ENCODE results near the gene S100PBP.

Gene S100PBP

DNA sequence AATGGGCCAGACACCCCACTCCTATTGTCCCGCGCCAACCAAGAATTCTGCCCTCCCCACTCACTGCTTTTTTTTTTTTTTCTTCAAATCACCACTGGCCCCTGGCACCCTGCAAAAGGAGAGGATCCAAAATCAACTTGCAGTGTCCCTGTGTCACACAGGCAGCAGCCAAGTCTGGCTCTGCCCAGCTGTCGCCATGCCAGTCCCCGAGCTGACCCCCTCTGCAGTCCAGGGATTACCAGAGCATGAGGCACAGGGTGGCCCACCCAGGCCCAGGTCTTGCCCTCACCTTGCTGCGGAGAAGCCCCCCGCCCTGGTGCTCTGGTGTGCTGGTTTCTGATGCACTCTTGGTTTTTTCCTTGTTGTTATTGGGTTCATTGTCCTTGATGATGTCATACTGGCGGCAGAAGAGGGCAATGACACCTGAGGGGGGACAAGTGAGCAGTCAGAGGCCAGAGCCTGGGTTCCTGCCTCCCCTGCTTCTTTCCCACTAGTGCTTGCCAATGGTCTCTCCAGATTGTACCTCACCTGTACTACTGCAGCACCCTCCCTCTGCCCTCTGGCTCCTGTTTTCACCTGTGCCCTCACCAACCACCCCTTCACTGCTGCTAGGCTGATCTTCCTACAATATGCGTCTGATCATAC lies 47.0 kb downstream of the S100PBP start:
- H3K9me3 ChIP-seq: no peaks in the 10 kb centered on the region
- no peaks in the 10 kb centered on the region for H3K27me3 ChIP-seq
- H3K4me1 ChIP-seq: no peaks in the 10 kb centered on the region
- H3K4me3 ChIP-seq (ENCODE audit: low read depth, low read length): no peak overlapping the region
- TF ChIP-seq, protein P1, sequence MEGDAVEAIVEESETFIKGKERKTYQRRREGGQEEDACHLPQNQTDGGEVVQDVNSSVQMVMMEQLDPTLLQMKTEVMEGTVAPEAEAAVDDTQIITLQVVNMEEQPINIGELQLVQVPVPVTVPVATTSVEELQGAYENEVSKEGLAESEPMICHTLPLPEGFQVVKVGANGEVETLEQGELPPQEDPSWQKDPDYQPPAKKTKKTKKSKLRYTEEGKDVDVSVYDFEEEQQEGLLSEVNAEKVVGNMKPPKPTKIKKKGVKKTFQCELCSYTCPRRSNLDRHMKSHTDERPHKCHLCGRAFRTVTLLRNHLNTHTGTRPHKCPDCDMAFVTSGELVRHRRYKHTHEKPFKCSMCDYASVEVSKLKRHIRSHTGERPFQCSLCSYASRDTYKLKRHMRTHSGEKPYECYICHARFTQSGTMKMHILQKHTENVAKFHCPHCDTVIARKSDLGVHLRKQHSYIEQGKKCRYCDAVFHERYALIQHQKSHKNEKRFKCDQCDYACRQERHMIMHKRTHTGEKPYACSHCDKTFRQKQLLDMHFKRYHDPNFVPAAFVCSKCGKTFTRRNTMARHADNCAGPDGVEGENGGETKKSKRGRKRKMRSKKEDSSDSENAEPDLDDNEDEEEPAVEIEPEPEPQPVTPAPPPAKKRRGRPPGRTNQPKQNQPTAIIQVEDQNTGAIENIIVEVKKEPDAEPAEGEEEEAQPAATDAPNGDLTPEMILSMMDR (IDR thresholded peaks at IDR 0.05; ENCODE audit: low read depth, low read length): no peak
- H3K36me3 ChIP-seq: no peaks in the 10 kb centered on the region
- no peak for DNase-seq

DNA sequence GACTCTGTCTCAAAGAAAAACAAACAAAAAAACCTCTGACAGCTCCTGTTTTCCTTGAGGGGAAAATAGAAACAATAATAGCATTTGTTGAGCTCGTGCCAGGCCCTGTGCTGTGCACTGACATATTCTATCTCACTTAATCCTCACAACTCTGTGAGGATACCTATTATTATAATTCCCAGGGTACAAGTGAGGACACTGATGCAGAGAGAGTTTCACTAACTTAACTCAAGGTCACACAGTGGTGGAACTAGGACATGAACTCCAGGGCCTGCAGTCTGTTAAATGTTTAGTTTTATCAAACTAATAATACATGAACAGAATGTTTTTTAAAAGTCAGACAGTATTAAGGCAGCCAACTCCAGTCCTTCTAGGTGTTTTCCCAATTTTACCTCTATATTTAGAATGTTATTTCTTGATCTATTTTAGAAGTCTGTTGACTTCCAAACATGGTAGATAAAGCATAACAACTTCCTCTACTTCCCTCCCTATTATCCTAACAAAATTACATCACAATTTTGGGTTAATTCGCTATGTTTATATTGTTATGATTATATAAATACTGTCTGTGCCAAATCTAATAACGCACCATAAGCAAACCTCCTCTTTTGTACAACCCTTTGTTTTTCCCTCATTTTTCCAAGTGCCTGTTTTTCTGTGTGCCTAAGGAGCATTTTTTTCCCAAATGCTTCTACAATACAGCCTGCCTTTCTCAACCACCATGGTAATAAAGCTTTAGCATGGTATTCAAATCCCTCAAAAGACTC lies 48.4 kb downstream of the S100PBP start:
- no peaks in the 10 kb centered on the region for H3K36me3 ChIP-seq
- TF ChIP-seq, protein P1 (IDR thresholded peaks at IDR 0.05; ENCODE audit: low read depth, low read length): no peak
- no peak overlapping the region for H3K4me3 ChIP-seq (ENCODE audit: low read depth, low read length)
- no peaks in the 10 kb centered on the region for H3K27me3 ChIP-seq
- no peaks in the 10 kb centered on the region for H3K4me1 ChIP-seq
- DNase-seq: no peak
- no peaks in the 10 kb centered on the region for H3K9me3 ChIP-seq

DNA sequence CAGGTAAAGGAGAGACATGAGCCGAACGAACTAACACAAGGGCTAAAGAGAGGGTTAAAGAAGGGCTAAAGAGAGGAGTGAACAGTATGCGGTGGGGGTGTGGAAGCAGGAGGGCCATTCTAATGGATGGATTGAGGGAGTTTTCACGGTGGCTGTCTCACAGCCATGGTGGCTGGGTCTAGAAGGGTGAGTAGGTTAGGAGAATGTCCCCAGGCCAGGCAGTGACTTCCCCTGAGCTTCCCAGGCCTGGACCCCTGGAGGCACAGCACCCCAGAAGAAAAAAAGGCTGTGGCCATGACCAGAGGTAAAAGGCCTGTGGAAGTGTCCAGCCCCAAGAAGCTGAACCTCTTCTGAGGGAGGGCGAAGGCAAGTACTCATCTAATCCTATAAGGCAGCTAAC lies 49.7 kb downstream of the S100PBP start:
- no peaks in the 10 kb centered on the region for H3K9me3 ChIP-seq
- TF ChIP-seq, protein P1 (IDR thresholded peaks at IDR 0.05; ENCODE audit: low read depth, low read length): no peak
- H3K36me3 ChIP-seq: no peaks in the 10 kb centered on the region
- no peaks in the 10 kb centered on the region for H3K27me3 ChIP-seq
- no peak for DNase-seq
- H3K4me3 ChIP-seq (ENCODE audit: low read depth, low read length): no peak overlapping the region
- no peaks in the 10 kb centered on the region for H3K4me1 ChIP-seq

DNA sequence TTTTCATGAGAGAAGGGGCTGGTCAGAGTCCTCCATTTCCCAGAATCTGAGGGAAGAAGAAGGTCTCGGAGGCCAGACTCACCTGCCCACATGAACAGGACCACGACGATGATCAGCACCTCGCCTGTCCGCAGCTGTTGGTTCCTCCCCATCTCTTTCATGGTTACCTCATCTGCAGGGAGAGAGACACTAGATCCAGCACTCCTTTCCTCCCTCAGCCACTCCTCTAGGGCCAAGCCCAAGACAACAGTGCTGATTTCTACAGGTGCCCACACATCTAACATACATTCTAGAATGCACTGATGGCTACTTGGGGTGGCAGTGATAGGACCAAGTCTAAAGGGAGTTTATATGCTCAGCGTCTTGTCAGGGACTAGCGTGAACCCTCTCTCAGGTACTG lies 50.2 kb downstream of the S100PBP start:
- Histone ChIP-seq H3K27me3 (no peaks in the 10 kb centered on the region), H3K9me3 (no peaks in the 10 kb centered on the region), H3K4me3 (ENCODE audit: low read depth, low read length) (no peak overlapping the region), H3K36me3 (no peaks in the 10 kb centered on the region), H3K4me1 (no peaks in the 10 kb centered on the region)
- TF ChIP-seq, protein P1 (IDR thresholded peaks at IDR 0.05; ENCODE audit: low read depth, low read length): no peak
- no peak for DNase-seq

DNA sequence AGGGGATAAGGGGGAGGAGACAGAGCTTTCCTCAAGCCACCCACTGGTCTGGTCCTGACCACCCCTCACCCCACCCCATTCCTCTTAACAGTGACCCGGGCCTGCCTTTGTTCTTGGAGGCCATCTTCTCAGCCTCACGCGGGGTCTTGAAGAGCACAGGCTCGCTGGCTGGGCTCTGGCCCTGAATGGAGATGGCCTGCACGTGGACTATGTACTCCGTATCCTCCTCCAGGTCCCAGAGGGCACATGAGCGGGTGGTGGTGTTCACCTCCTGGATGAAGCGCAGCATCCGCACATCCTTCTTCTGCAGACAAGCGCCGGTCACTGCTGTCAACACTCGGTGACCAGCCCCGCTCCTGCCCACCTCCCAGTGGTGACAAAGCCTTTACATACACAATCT lies 50.6 kb downstream of the S100PBP start:
- Histone ChIP-seq H3K27me3 (no peaks in the 10 kb centered on the region), H3K9me3 (no peaks in the 10 kb centered on the region), H3K36me3 (no peaks in the 10 kb centered on the region), H3K4me1 (no peaks in the 10 kb centered on the region), H3K4me3 (ENCODE audit: low read depth, low read length) (no peak overlapping the region)
- DNase-seq: no peak
- TF ChIP-seq, protein P1 (IDR thresholded peaks at IDR 0.05; ENCODE audit: low read depth, low read length): no peak

DNA sequence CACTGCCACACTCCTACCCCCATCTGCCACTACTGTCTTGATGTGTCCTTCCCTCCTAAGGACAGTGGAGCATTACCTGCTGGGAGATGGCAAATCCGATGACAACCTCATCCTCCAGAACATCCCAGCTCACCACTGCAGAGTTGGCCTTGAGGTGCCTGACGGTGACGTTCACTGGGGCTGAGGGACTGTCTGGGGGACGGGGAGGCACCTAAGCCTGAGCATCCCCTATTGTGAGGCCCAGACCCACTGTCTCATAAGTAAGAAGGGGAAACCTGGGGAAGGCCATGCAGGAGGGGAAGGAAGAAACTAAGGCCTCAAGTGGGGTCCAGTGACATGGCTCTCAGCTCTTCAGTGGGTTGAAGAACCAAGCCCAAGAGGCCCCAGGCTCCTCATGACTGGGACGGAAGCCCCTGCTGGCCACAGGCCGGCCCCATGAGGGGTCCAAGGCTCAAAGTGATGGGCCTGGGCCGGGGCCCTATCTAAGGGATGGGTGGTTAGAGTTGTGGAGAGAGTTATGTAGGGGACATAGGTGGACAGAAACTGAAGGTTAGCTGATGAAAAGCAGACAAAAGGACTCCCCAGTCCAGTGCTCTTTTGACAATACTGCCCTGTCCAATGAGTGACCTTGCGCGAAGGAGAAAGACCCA lies 51.5 kb downstream of the S100PBP start:
- Histone ChIP-seq H3K9me3 (no peaks in the 10 kb centered on the region), H3K36me3 (no peaks in the 10 kb centered on the region), H3K27me3 (no peaks in the 10 kb centered on the region), H3K4me1 (no peaks in the 10 kb centered on the region), H3K4me3 (ENCODE audit: low read depth, low read length) (no peak overlapping the region)
- TF ChIP-seq, protein P1 (IDR thresholded peaks at IDR 0.05; ENCODE audit: low read depth, low read length): no peak
- no peak for DNase-seq

All from BE2C (cell line).